Measurements from ENCODE around the gene SP3. TPM values are rescaled to one million over a fixed set of nuclear protein-coding genes. Genes with fewer than 3 reads are reported as not detected.

The SP3 gene
- polyA plus RNA-seq, 2 of the 4 experiments (the other 2 are of a cell fraction) = 40.1 to 83.1 TPM

DNA sequence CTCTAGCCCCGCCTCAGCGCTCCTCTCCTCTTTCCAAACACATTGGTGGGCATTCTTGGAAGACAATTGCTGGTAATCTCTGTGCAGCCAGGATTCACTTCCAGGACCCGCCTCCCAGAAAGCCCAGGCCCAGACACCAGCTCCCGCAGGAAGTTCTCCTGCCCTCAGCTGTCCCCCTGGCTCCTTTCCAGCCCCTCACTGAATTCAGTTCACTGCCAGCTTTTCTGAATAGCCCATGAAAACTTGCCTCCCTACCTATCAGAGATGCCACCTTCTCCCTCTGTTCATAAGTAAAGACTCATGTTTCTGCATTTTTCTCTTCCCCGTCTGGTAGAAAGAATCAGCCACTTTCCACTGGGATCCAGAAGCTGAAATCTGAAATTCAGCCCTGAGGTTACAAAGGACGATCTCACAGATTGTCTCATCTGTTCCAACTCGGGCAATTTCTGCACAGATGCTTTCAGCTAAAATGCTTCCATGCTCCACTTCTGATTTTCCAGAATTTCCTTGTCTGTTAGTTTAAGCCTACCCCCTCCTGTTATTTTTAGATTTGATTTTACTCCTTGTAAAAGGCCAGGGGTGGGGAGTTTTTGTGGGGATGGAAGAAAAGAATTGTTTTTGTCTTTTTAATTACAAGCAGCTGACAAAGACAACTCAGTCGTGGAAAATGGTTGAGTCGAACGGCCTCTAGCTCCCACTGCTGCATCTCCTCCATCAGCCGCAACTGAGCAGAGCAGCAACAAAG, 98.1 kb downstream of the SP3 start (continued):
- TF ChIP-seq, protein P1, sequence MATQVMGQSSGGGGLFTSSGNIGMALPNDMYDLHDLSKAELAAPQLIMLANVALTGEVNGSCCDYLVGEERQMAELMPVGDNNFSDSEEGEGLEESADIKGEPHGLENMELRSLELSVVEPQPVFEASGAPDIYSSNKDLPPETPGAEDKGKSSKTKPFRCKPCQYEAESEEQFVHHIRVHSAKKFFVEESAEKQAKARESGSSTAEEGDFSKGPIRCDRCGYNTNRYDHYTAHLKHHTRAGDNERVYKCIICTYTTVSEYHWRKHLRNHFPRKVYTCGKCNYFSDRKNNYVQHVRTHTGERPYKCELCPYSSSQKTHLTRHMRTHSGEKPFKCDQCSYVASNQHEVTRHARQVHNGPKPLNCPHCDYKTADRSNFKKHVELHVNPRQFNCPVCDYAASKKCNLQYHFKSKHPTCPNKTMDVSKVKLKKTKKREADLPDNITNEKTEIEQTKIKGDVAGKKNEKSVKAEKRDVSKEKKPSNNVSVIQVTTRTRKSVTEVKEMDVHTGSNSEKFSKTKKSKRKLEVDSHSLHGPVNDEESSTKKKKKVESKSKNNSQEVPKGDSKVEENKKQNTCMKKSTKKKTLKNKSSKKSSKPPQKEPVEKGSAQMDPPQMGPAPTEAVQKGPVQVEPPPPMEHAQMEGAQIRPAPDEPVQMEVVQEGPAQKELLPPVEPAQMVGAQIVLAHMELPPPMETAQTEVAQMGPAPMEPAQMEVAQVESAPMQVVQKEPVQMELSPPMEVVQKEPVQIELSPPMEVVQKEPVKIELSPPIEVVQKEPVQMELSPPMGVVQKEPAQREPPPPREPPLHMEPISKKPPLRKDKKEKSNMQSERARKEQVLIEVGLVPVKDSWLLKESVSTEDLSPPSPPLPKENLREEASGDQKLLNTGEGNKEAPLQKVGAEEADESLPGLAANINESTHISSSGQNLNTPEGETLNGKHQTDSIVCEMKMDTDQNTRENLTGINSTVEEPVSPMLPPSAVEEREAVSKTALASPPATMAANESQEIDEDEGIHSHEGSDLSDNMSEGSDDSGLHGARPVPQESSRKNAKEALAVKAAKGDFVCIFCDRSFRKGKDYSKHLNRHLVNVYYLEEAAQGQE (IDR thresholded peaks at IDR 0.05) = no peak

DNA sequence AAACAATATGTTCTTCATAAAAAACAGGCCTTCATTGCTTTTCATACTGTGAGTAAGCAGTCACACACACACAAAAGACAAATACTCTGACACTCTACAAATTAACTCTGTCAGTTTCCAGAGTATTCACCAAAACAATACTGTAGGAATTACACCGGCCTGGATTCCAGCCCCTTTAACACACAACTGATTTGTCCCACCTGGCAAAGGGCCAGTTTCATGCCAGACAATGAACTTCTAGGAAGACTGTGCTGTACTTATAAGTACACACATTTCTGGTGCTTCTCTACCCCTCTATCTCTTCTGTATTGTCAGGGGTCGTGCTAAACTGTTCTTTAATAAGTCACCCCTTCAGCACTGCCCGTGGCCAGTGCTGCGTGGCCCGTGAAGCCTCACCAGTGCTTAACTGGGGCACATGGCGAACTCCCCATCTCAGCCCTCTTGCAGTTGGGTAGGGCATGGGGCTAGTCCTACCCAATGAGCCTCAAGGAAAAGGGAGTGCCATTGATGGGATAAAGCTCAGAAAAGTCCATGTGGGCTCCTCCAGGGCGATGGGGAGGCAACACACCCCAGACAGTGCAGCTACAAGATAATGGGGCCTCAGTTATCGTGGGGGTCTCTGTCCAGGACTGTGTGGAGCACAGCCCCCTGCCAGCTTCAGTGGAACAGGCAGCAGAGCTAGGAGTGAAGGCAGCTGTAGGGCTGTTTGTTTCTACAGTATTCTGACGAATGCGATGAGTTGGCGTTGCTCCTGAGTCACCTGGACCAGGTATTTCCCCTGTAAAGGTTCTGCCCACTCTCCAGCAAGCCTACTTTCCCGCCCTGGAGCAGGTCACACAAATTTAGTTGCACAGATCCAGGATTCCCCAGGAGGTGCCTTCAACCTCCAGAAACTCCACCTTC, 99.0 kb downstream of the SP3 start:
- ATAC-seq = no peak
- ChIA-PET CTCF (no interaction called here), POLR2A (no interaction called here)
- FAIRE-seq = no peak
- 75% methylated on average over 12 of the region's 12 CpGs for WGBS (ENCODE audit: missing lambda C conversion rate)
- TF ChIP-seq EHF (CRISPR knock-in tag; IDR thresholded peaks at IDR 0.05) (no peak), MYC (IDR thresholded peaks at IDR 0.05; ENCODE audit: borderline replicate concordance, low read length) (no peak), FOXS1 (CRISPR knock-in tag; IDR thresholded peaks at IDR 0.05) (no peak), RFX5 (IDR thresholded peaks at IDR 0.05) (no peak), KDM5A (IDR thresholded peaks at IDR 0.05) (no peak), TFCP2L1 (CRISPR knock-in tag; IDR thresholded peaks at IDR 0.05) (no peak), HOXA7 (CRISPR knock-in tag; IDR thresholded peaks at IDR 0.05) (no peak), SMC3 (IDR thresholded peaks at IDR 0.05) (no peak), CHD2 (IDR thresholded peaks at IDR 0.05; ENCODE audit: low read length, partially characterized antibody) (no peak), ESRRA (IDR thresholded peaks at IDR 0.05; ENCODE audit: borderline replicate concordance, low read length) (no peak)
- TF ChIP-seq, protein P2, sequence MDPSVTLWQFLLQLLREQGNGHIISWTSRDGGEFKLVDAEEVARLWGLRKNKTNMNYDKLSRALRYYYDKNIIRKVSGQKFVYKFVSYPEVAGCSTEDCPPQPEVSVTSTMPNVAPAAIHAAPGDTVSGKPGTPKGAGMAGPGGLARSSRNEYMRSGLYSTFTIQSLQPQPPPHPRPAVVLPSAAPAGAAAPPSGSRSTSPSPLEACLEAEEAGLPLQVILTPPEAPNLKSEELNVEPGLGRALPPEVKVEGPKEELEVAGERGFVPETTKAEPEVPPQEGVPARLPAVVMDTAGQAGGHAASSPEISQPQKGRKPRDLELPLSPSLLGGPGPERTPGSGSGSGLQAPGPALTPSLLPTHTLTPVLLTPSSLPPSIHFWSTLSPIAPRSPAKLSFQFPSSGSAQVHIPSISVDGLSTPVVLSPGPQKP (IDR thresholded peaks at IDR 0.05; ENCODE audit: low read depth, low read length) = no peak
- TF ChIP-seq, protein P3, sequence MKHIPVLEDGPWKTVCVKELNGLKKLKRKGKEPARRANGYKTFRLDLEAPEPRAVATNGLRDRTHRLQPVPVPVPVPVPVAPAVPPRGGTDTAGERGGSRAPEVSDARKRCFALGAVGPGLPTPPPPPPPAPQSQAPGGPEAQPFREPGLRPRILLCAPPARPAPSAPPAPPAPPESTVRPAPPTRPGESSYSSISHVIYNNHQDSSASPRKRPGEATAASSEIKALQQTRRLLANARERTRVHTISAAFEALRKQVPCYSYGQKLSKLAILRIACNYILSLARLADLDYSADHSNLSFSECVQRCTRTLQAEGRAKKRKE (CRISPR knock-in tag; IDR thresholded peaks at IDR 0.05; ENCODE audit: low read depth) = no peak
- TF ChIP-seq, protein P4, sequence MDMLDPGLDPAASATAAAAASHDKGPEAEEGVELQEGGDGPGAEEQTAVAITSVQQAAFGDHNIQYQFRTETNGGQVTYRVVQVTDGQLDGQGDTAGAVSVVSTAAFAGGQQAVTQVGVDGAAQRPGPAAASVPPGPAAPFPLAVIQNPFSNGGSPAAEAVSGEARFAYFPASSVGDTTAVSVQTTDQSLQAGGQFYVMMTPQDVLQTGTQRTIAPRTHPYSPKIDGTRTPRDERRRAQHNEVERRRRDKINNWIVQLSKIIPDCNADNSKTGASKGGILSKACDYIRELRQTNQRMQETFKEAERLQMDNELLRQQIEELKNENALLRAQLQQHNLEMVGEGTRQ (IDR thresholded peaks at IDR 0.05) = no peak
- TF ChIP-seq, protein P5, sequence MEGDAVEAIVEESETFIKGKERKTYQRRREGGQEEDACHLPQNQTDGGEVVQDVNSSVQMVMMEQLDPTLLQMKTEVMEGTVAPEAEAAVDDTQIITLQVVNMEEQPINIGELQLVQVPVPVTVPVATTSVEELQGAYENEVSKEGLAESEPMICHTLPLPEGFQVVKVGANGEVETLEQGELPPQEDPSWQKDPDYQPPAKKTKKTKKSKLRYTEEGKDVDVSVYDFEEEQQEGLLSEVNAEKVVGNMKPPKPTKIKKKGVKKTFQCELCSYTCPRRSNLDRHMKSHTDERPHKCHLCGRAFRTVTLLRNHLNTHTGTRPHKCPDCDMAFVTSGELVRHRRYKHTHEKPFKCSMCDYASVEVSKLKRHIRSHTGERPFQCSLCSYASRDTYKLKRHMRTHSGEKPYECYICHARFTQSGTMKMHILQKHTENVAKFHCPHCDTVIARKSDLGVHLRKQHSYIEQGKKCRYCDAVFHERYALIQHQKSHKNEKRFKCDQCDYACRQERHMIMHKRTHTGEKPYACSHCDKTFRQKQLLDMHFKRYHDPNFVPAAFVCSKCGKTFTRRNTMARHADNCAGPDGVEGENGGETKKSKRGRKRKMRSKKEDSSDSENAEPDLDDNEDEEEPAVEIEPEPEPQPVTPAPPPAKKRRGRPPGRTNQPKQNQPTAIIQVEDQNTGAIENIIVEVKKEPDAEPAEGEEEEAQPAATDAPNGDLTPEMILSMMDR (IDR thresholded peaks at IDR 0.05) = no peak
- DNase-seq (ENCODE audit: low read depth in 1 of 2, low spot score in 1 of 2) = no peak
- Histone ChIP-seq H3K4me3 (no peak overlapping the region), H3K4me2 (no peak overlapping the region), H3K9me3 (no peaks in the 10 kb centered on the region), H3K27ac (no peak overlapping the region), H3K4me1 (no peaks in the 10 kb centered on the region)
